ENCODE results near the gene GNAI3.

GRCh38 chr1:109626682-109627408 lies 78.4 kb downstream of the GNAI3 start:
- TF ChIP-seq ZNF70 (CRISPR knock-in tag; IDR thresholded peaks at IDR 0.05), result no peak
- TF ChIP-seq PATZ1 (CRISPR knock-in tag; IDR thresholded peaks at IDR 0.05; ENCODE audit: borderline replicate concordance), result no peak
- TF ChIP-seq ZC3H10 (CRISPR knock-in tag; IDR thresholded peaks at IDR 0.05), result no peak
- no peak for TF ChIP-seq PPARA (CRISPR knock-in tag; IDR thresholded peaks at IDR 0.05; ENCODE audit: borderline replicate concordance)
- TF ChIP-seq TCF4 (CRISPR knock-in tag; IDR thresholded peaks at IDR 0.05; ENCODE audit: borderline replicate concordance), result no peak
- no peak for TF ChIP-seq ARNTL (CRISPR knock-in tag; IDR thresholded peaks at IDR 0.05; ENCODE audit: borderline replicate concordance, low read depth)
- no peak for TF ChIP-seq POU6F1 (CRISPR knock-in tag; IDR thresholded peaks at IDR 0.05; ENCODE audit: borderline replicate concordance, low read depth)
- no peak for TF ChIP-seq CSRNP3 (CRISPR knock-in tag; IDR thresholded peaks at IDR 0.05)
- no peak for TF ChIP-seq CSDC2 (CRISPR knock-in tag; IDR thresholded peaks at IDR 0.05)
- no peak for TF ChIP-seq OSR1 (CRISPR knock-in tag; IDR thresholded peaks at IDR 0.05)
- no peak for TF ChIP-seq ISL1 (CRISPR knock-in tag; IDR thresholded peaks at IDR 0.05)
